ENCODE measurements around the gene ITCH. TPM values are rescaled to one million over a fixed set of nuclear protein-coding genes. Genes with fewer than 3 reads are reported as not detected.
"Not testable (repeated sequence)": the region's sequence is repeated elsewhere in the genome, so short reads cannot be mapped to it uniquely, and the experiment has no call there.

The ITCH gene
- total RNA-seq, 1 experiment from 2014 or later, result 68.3 TPM

GRCh38 chr20:34324541-34324940 is 38.5 kb upstream of the ITCH start:
- intact Hi-C loops (cut with micrococcal nuclease), result no loop called here
- H3K27me3 Mint-ChIP-seq (ENCODE audit: insufficient read depth, unreplicated experiment), result no peaks in the 10 kb centered on the region
- BruUV-seq (replicated peaks), result no TSS peak
- H3K4me3 Mint-ChIP-seq (ENCODE audit: unreplicated experiment), result no peak overlapping the region
- H3K9me3 Mint-ChIP-seq (ENCODE audit: unreplicated experiment), result no peaks in the 10 kb centered on the region
- no peak for DNase-seq (ENCODE audit: unreplicated experiment)
- H3K27ac Mint-ChIP-seq (ENCODE audit: low read depth, unreplicated experiment), result no peak overlapping the region
- no peak for TF ChIP-seq CTCF (IDR thresholded peaks at IDR 0.05; ENCODE audit: unreplicated experiment)
- POLR2A ChIA-PET, result interaction anchor here (1.1 kb wide), 1 partner anchor 24 kb away, joined by 4 read pairs; no protein-coding TSS in a partner anchor
- H3K4me1 Mint-ChIP-seq (ENCODE audit: insufficient read depth, unreplicated experiment), result peaks cover 4% of the 10 kb centered on the region
- CTCF ChIA-PET, result interaction anchor here (0.6 to 1.2 kb wide), 3 partner anchors 11 to 784 kb away, joined by 3 to 5 read pairs (median 3); no protein-coding TSS in a partner anchor
- H3K36me3 Mint-ChIP-seq (ENCODE audit: insufficient read depth, unreplicated experiment), result no peaks in the 10 kb centered on the region

- H3K4me3 Mint-ChIP-seq (ENCODE audit: unreplicated experiment); BruUV-seq (replicated peaks); H3K27ac Mint-ChIP-seq (ENCODE audit: low read depth, unreplicated experiment); CTCF ChIA-PET; intact Hi-C loops (cut with micrococcal nuclease); H3K4me1 Mint-ChIP-seq (ENCODE audit: insufficient read depth, unreplicated experiment); H3K9me3 Mint-ChIP-seq (ENCODE audit: unreplicated experiment); DNase-seq (ENCODE audit: unreplicated experiment); POLR2A ChIA-PET; H3K27me3 Mint-ChIP-seq (ENCODE audit: insufficient read depth, unreplicated experiment); H3K36me3 Mint-ChIP-seq (ENCODE audit: insufficient read depth, unreplicated experiment): not testable (repeated sequence)
Measured at GRCh38 chr20:34328207-34328606, 34.9 kb upstream of the ITCH start.

GRCh38 chr20:34328928-34329677 is 34.0 kb upstream of the ITCH start:
- intact Hi-C loops (cut with micrococcal nuclease), result no loop called here
- no peak for DNase-seq (ENCODE audit: unreplicated experiment)
- Mint-ChIP-seq H3K4me3 (ENCODE audit: unreplicated experiment) (no peak overlapping the region), H3K27me3 (ENCODE audit: insufficient read depth, unreplicated experiment) (no peaks in the 10 kb centered on the region), H3K27ac (ENCODE audit: low read depth, unreplicated experiment) (no peak overlapping the region), H3K9me3 (ENCODE audit: unreplicated experiment) (no peaks in the 10 kb centered on the region), H3K36me3 (ENCODE audit: insufficient read depth, unreplicated experiment) (no peaks in the 10 kb centered on the region), H3K4me1 (ENCODE audit: insufficient read depth, unreplicated experiment) (peaks cover 4% of the 10 kb centered on the region)
- no TSS peak for BruUV-seq (replicated peaks)
- CTCF ChIA-PET, result no interaction called here
- POLR2A ChIA-PET, result no interaction called here
- no peak for TF ChIP-seq CTCF (IDR thresholded peaks at IDR 0.05; ENCODE audit: unreplicated experiment)

GRCh38 chr20:34330861-34331544 is 32.1 kb upstream of the ITCH start:
- H3K9me3 Mint-ChIP-seq (ENCODE audit: unreplicated experiment); BruUV-seq (replicated peaks); DNase-seq (ENCODE audit: unreplicated experiment); H3K4me3 Mint-ChIP-seq (ENCODE audit: unreplicated experiment); H3K36me3 Mint-ChIP-seq (ENCODE audit: insufficient read depth, unreplicated experiment); intact Hi-C loops (cut with micrococcal nuclease); H3K27ac Mint-ChIP-seq (ENCODE audit: low read depth, unreplicated experiment); H3K27me3 Mint-ChIP-seq (ENCODE audit: insufficient read depth, unreplicated experiment): not testable (repeated sequence)
- ChIA-PET POLR2A (interaction anchor here (0.6 to 1.4 kb wide), 2 partner anchors 9 to 15 kb away, joined by 3 to 7 read pairs; no protein-coding TSS in a partner anchor), CTCF (interaction anchor here (0.6 to 2.3 kb wide), 4 partner anchors 10 to 53 kb away, joined by 3 to 12 read pairs (median 4); partner anchors contain the start of gene ITCH)
- H3K4me1 Mint-ChIP-seq (ENCODE audit: insufficient read depth, unreplicated experiment), result peaks cover 14% of the 10 kb centered on the region

- no peak overlapping the region for H3K4me3 Mint-ChIP-seq (ENCODE audit: unreplicated experiment)
- no peak for DNase-seq (ENCODE audit: unreplicated experiment)
Measured at GRCh38 chr20:34331838-34332237, 31.2 kb upstream of the ITCH start.

More at GRCh38 chr20:34331838-34332237, 31.2 kb upstream of the ITCH start:
- H3K27me3 Mint-ChIP-seq (ENCODE audit: insufficient read depth, unreplicated experiment), result no peaks in the 10 kb centered on the region
- no peak overlapping the region for H3K27ac Mint-ChIP-seq (ENCODE audit: low read depth, unreplicated experiment)
- H3K9me3 Mint-ChIP-seq (ENCODE audit: unreplicated experiment), result no peaks in the 10 kb centered on the region
- TF ChIP-seq CTCF (IDR thresholded peaks at IDR 0.05; ENCODE audit: unreplicated experiment), result no peak
- H3K36me3 Mint-ChIP-seq (ENCODE audit: insufficient read depth, unreplicated experiment), result no peaks in the 10 kb centered on the region
- ChIA-PET CTCF (interaction anchor here (0.5 to 2.3 kb wide), 5 partner anchors 11 to 382 kb away, joined by 3 to 12 read pairs (median 4); partner anchors contain the start of gene ITCH), POLR2A (interaction anchor here (0.6 to 1.9 kb wide), 3 partner anchors 10 to 17 kb away, joined by 3 to 7 read pairs (median 7); no protein-coding TSS in a partner anchor)
- H3K4me1 Mint-ChIP-seq (ENCODE audit: insufficient read depth, unreplicated experiment), result peaks cover 15% of the 10 kb centered on the region
- no TSS peak for BruUV-seq (replicated peaks)
- intact Hi-C loops (cut with micrococcal nuclease), result no loop called here
